ENCODE results near the gene JUN. TPM values are rescaled to one million over a fixed set of nuclear protein-coding genes. Genes with fewer than 3 reads are reported as not detected.

Gene JUN
- total and polyA plus RNA-seq, 2 donors from 2014 or later = 41.8 to 109 TPM

DNA sequence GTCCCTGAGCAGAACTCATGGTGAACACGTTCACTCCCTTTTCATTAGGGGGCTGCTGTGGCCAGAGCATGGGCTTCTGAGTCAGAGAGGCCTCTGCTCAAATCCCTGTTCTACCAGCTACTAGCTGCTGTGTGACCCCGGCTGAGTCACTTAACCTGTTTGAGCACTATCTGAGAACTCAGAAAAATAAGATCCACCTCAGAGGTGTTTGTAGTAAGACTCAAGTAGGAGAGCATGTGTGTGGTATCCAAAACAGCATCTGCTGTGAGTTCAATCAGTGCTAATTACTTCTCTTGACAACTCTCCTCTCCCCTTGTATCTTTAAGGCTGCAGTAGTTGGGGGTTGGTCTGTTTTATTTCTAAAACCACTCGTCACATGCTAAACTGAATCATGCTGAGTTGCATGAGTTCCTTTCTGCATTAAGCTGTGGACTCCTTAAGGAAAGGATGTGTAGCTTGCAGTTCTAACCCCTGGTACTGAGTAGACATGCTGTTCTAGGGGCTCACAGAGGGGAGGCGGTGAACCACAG, 39.7 kb upstream of the JUN start:
- no peak for DNase-seq
- no peak overlapping the region for H3K9ac ChIP-seq (ENCODE audit: low read length in 3 of 3)
- no peaks in the 10 kb centered on the region for H3K36me3 ChIP-seq (ENCODE audit: control insufficient read depth in 2 of 3, insufficient read depth in 3 of 3, low read length in 3 of 3)
- FAIRE-seq = no peak
- H3K9me3 ChIP-seq (ENCODE audit: control insufficient read depth in 2 of 3, insufficient read depth in 1 of 3, low read length in 3 of 3) = peaks cover 0 to 14% (median 2%) of the 10 kb centered on the region in 3 donors
- no peak for TF ChIP-seq CTCF (IDR thresholded peaks at IDR 0.05; ENCODE audit: borderline replicate concordance, extremely low read depth, insufficient read depth)
- H3K4me3 ChIP-seq (ENCODE audit: low read length in 3 of 3) = no peak overlapping the region
- H3K27ac ChIP-seq (ENCODE audit: low read depth in 2 of 2, low read length in 2 of 2) = no peak overlapping the region
- H3K27me3 ChIP-seq (ENCODE audit: control insufficient read depth, insufficient read depth, low read length) = no peaks in the 10 kb centered on the region
- no peaks in the 10 kb centered on the region for H3K4me1 ChIP-seq (ENCODE audit: control insufficient read depth in 2 of 3, insufficient read depth in 2 of 3, low read depth in 1 of 3, low read length in 3 of 3)
- intact Hi-C loops (cut with DNase I) = no loop called here

DNA sequence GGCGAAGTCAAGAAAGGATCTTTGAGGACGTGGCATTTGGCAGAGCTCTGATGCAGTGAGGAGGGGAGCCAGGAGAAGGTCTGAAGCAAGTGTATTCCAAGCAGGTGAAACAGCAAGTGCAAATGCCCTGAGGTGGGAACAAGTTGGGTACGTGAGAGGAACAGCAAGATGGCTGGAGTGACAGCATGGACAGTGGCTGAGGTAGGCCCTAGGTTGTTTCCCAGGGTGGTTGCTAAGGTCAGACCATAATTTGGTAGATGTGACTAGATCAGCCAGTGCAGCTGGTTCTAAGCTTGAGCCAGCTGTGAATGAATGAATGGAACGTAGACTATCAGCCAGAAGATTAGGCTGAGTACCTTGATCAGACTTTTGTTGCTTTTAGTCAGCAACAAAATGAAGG, 37.5 kb upstream of the JUN start:
- Histone ChIP-seq H3K27me3 (ENCODE audit: control insufficient read depth, insufficient read depth, low read length) (no peaks in the 10 kb centered on the region), H3K9ac (ENCODE audit: low read length in 3 of 3) (no peak overlapping the region), H3K36me3 (ENCODE audit: control insufficient read depth in 2 of 3, insufficient read depth in 3 of 3, low read length in 3 of 3) (no peaks in the 10 kb centered on the region), H3K9me3 (ENCODE audit: control insufficient read depth in 2 of 3, insufficient read depth in 1 of 3, low read length in 3 of 3) (no peaks in the 10 kb centered on the region), H3K27ac (ENCODE audit: low read depth in 2 of 2, low read length in 2 of 2) (no peak overlapping the region), H3K4me1 (ENCODE audit: control insufficient read depth in 2 of 3, insufficient read depth in 2 of 3, low read depth in 1 of 3, low read length in 3 of 3) (peaks cover 0 to 5% (median 4%) of the 10 kb centered on the region in 3 donors), H3K4me3 (ENCODE audit: low read length in 3 of 3) (no peak overlapping the region)
- TF ChIP-seq CTCF (IDR thresholded peaks at IDR 0.05; ENCODE audit: borderline replicate concordance, extremely low read depth, insufficient read depth) = no peak
- FAIRE-seq (no peak), DNase-seq (no peak)
- intact Hi-C loops (cut with DNase I) = no loop called here

GRCh38 chr1:58818976-58819375, 35.1 kb upstream of the JUN start:
- TF ChIP-seq CTCF (IDR thresholded peaks at IDR 0.05; ENCODE audit: borderline replicate concordance, extremely low read depth, insufficient read depth) = no peak
- no peaks in the 10 kb centered on the region for H3K36me3 ChIP-seq (ENCODE audit: control insufficient read depth in 2 of 3, insufficient read depth in 3 of 3, low read length in 3 of 3)
- no peaks in the 10 kb centered on the region for H3K27me3 ChIP-seq (ENCODE audit: control insufficient read depth, insufficient read depth, low read length)
- FAIRE-seq = no peak
- no peak overlapping the region for H3K9ac ChIP-seq (ENCODE audit: low read length in 3 of 3)
- H3K4me3 ChIP-seq (ENCODE audit: low read length in 3 of 3) = no peak overlapping the region
- H3K9me3 ChIP-seq (ENCODE audit: control insufficient read depth in 2 of 3, insufficient read depth in 1 of 3, low read length in 3 of 3) = no peaks in the 10 kb centered on the region
- peaks cover 0 to 11% (median 5%) of the 10 kb centered on the region in 3 donors for H3K4me1 ChIP-seq (ENCODE audit: control insufficient read depth in 2 of 3, insufficient read depth in 2 of 3, low read depth in 1 of 3, low read length in 3 of 3)
- DNase-seq = no peak
- H3K27ac ChIP-seq (ENCODE audit: low read depth in 2 of 2, low read length in 2 of 2) = no peak overlapping the region
- intact Hi-C loops (cut with DNase I) = no loop called here

GRCh38 chr1:58818075-58818474, 34.2 kb upstream of the JUN start:
- Histone ChIP-seq H3K27ac (ENCODE audit: low read depth in 2 of 2, low read length in 2 of 2) (no peak overlapping the region), H3K36me3 (ENCODE audit: control insufficient read depth in 2 of 3, insufficient read depth in 3 of 3, low read length in 3 of 3) (no peaks in the 10 kb centered on the region), H3K9ac (ENCODE audit: low read length in 3 of 3) (no peak overlapping the region), H3K4me1 (ENCODE audit: control insufficient read depth in 2 of 3, insufficient read depth in 2 of 3, low read depth in 1 of 3, low read length in 3 of 3) (peaks cover 0 to 15% (median 5%) of the 10 kb centered on the region in 3 donors), H3K9me3 (ENCODE audit: control insufficient read depth in 2 of 3, insufficient read depth in 1 of 3, low read length in 3 of 3) (no peaks in the 10 kb centered on the region), H3K27me3 (ENCODE audit: control insufficient read depth, insufficient read depth, low read length) (no peaks in the 10 kb centered on the region), H3K4me3 (ENCODE audit: low read length in 3 of 3) (no peak overlapping the region)
- FAIRE-seq = no peak
- intact Hi-C loops (cut with DNase I) = no loop called here
- no peak for TF ChIP-seq CTCF (IDR thresholded peaks at IDR 0.05; ENCODE audit: borderline replicate concordance, extremely low read depth, insufficient read depth)
- DNase-seq = no peak

Measured in kidney (tissue), 14 donors.